T-helper 2 cell treated with Interferon-gamma antibody and Interleukin-4, amounts not matched to agents 5 μg/mL and 100 μg/mL, for 36 hours (primary cell): ENCODE data around the gene PLCB3.

Experiments
- DNase-seq: peaks from one replicate; pipeline ENCODE4 v3.0.0; 2021; ENCODE audit warnings: low spot score
- H3K27ac Mint-ChIP-seq: one replicate; pipeline ENCODE4 v1.8.0; 2021; ENCODE audit warnings: mild to moderate bottlenecking, mixed read lengths
- H3K27me3 Mint-ChIP-seq: one replicate; pipeline ENCODE4 v1.8.0; 2021; ENCODE audit warnings: low read depth, mixed read lengths
- H3K36me3 Mint-ChIP-seq: one replicate; pipeline ENCODE4 v1.8.0; 2021; ENCODE audit warnings: low read depth, mixed read lengths
- H3K4me1 Mint-ChIP-seq: one replicate; pipeline ENCODE4 v1.8.0; 2021; ENCODE audit warnings: low read depth, mixed read lengths
- H3K4me3 Mint-ChIP-seq: one replicate; pipeline ENCODE4 v1.8.0; 2022; ENCODE audit warnings: mild to moderate bottlenecking, moderate library complexity, mixed read lengths
- H3K9me3 Mint-ChIP-seq: one replicate; pipeline ENCODE4 v1.8.0; 2021; ENCODE audit warnings: mixed read lengths

Gene PLCB3

DNA sequence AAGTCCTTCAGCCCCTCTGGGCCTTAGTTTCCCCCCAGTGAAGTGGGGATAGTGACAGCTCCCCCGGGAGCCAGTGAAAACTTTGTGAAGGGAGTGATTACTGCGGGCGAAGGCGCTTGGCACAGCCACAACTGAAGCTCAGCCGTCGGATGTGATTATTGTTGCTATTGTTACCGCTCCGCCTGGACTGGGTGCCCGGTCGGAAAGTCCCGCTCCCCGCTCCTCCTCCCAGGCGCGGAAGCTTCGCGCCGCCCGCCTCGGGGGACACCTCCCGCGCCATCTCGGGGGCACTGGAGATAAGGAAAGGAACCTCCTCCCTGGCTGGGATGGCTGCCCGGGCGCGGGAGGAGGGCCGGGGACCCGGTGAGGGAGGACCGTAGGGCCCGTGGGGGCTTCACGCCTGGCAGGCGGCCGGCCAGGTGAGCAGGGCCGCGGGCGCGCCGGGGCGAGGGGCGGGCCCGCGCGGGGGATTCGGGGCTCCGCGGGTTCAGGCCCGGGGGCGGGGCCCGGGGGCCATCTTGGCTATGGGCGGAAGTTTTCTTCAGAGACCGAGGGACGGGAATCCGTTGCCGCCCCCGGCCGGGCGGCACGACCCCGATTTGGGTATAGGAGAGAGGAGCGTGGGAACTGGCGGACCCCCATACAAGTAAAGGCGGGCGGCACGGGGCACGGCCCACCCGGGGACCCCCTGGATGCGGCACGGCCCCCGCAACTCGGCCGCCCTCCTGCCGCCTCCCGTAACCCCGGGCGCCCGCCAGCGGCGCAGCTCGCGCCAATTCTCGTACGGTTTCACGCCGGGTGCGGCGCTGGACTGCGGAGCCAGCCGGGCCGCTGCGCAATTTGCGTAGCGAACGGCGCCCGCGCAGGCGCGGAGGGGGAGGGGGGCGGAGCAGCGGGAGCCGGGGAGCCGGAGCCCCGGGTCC, 33.9 kb downstream of the PLCB3 start, which contains the start of gene GPR137:
Gene GPR137, plus strand, starts transcription at position 887 of the 923 bp plus-strand sequence. CDS start 677 bp downstream, outside the sequence.
- peak; percentile 90 for DNase-seq
- Mint-ChIP-seq H3K36me3 (peaks cover 6% of the 10 kb centered on the region), H3K4me1 (peaks cover 15% of the 10 kb centered on the region), H3K9me3 (no peaks in the 10 kb centered on the region), H3K4me3 (peak within 1 kb of the TSS; percentile 89), H3K27ac (peak within 1 kb of the TSS; percentile 91), H3K27me3 (peaks cover 6% of the 10 kb centered on the region)

DNA sequence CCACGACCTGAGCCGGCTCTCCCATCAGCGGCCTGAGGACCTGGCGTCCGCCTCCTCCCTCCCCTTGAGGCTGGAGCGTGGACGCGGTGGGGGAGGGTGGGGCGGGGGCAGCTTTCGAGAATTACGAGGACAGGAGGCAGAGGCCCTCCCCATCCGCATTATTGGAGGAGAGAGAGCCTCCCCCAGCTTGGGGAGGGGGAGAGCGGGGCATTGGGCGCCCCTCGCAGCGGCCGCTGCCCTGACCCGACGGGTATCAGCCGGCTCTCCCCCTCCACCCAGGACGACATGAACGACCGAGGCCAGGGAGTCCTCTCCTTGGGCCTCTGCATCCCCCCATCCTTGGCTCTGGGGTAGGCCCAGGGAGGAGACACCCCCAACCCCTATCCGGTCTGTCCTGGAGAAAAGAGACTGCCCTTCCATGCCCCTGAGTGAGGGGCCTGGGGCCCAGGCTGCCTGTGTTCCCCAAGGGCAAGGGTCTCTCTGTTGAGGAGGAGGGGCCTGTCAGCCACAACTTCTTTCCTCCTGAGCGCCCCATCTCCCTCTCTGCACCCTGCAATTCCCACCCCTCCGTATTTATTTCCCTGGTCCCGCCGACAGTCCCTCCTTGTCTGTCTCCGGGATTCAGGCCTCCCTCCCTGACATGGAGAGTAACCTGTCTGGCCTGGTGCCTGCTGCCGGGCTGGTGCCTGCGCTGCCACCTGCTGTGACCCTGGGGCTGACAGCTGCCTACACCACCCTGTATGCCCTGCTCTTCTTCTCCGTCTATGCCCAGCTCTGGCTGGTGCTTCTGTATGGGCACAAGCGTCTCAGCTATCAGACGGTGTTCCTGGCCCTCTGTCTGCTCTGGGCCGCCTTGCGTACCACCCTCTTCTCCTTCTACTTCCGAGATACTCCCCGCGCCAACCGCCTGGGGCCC, 34.8 kb downstream of the PLCB3 start:
- H3K4me1 Mint-ChIP-seq = peaks cover 15% of the 10 kb centered on the region
- H3K9me3 Mint-ChIP-seq = no peaks in the 10 kb centered on the region
- H3K4me3 Mint-ChIP-seq = peak overlapping the region; percentile 89
- peaks cover 16% of the 10 kb centered on the region for H3K27me3 Mint-ChIP-seq
- H3K36me3 Mint-ChIP-seq = peaks cover 5% of the 10 kb centered on the region
- peak overlapping the region; percentile 86 for H3K27ac Mint-ChIP-seq
- DNase-seq = no peak

DNA sequence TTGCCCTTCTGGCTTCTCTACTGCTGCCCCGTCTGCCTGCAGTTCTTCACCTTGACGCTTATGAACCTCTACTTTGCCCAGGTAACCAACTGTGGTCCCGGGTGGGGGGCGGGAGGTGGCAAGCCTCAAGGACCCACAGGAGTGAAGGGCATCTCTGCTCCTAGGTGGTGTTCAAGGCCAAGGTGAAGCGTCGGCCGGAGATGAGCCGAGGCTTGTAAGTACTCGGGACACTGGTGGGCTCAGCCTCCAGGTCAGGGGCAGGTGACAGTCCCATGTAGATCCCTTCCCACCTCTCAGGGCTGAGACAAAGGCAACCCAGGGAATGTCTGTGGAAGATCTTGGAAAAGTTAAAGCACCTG, 35.5 kb downstream of the PLCB3 start:
- Mint-ChIP-seq H3K36me3 (peaks cover 2% of the 10 kb centered on the region), H3K4me1 (peaks cover 15% of the 10 kb centered on the region), H3K4me3 (peak overlapping the region; percentile 89), H3K9me3 (no peaks in the 10 kb centered on the region), H3K27ac (peak overlapping the region; percentile 86), H3K27me3 (peaks cover 16% of the 10 kb centered on the region)
- no peak for DNase-seq

DNA sequence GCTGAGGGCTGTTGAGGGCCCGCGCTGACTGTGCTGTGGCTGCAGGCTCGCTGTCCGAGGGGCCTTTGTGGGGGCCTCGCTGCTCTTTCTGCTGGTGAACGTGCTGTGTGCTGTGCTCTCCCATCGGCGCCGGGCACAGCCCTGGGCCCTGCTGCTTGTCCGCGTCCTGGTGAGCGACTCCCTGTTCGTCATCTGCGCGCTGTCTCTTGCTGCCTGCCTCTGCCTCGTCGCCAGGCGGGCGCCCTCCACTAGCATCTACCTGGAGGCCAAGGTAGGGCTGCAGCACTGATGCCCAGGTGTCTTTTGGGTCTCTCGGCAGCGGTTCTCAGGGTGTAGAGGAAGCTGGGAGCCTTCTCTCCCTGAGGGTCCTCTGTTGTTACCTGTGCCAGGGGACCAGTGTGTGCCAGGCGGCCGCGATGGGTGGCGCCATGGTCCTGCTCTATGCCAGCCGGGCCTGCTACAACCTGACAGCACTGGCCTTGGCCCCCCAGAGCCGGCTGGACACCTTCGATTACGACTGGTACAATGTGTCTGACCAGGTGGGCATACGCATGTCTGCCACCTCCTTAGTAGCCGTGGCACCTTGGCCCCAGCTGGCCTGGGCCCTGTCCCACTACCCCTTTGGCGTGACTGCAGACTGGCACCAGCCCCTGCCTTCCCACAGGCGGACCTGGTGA, 36.5 kb downstream of the PLCB3 start:
- no peak overlapping the region for H3K27ac Mint-ChIP-seq
- no peaks in the 10 kb centered on the region for H3K9me3 Mint-ChIP-seq
- H3K36me3 Mint-ChIP-seq = no peaks in the 10 kb centered on the region
- DNase-seq = no peak
- no peak overlapping the region for H3K4me3 Mint-ChIP-seq
- H3K27me3 Mint-ChIP-seq = peaks cover 19% of the 10 kb centered on the region
- peaks cover 15% of the 10 kb centered on the region for H3K4me1 Mint-ChIP-seq

DNA sequence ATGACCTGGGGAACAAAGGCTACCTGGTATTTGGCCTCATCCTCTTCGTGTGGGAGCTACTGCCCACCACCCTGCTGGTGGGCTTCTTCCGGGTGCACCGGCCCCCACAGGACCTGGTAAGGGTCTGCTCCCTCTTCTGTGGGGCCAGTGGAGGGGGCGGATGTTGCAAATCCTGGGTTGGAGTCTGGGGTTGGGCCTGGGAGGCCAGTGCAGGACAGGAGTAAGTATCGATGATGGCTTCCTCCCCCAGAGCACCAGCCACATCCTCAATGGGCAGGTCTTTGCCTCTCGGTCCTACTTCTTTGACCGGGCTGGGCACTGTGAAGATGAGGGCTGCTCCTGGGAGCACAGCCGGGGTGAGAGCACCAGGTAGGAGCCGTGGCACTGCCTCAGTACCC, 37.0 kb downstream of the PLCB3 start:
- Mint-ChIP-seq H3K27me3 (peaks cover 24% of the 10 kb centered on the region), H3K9me3 (no peaks in the 10 kb centered on the region), H3K4me1 (peaks cover 12% of the 10 kb centered on the region), H3K4me3 (no peak overlapping the region), H3K36me3 (no peaks in the 10 kb centered on the region), H3K27ac (no peak overlapping the region)
- no peak for DNase-seq

DNA sequence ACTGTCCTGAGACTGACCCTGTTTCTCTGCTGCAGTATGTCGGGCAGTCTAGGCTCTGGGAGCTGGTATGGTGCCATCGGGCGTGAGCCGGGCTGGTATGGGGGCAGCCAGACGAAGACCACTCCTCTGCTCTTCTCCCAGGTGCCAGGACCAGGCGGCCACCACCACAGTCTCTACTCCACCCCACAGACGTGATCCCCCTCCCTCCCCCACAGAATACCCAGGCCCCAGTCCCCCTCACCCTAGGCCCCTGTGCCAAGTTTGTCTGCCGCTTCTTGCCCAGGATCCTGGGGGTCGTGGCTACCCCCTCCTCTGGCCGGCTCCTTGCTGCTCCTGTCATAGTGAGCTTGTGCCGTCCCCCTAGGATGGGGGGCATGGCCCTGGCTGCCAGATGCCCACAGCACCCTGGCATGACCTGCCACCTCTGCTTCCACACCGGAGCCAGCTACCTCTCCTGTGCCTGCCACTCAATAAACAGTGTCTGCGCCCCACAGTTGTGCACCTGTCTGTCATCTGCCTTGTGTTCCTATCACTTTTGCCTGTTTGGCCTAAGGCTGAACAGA, 37.8 kb downstream of the PLCB3 start:
- Mint-ChIP-seq H3K36me3 (no peaks in the 10 kb centered on the region), H3K27ac (no peak overlapping the region), H3K4me3 (no peak overlapping the region), H3K27me3 (peaks cover 32% of the 10 kb centered on the region), H3K4me1 (peaks cover 10% of the 10 kb centered on the region), H3K9me3 (no peaks in the 10 kb centered on the region)
- DNase-seq = no peak

DNA sequence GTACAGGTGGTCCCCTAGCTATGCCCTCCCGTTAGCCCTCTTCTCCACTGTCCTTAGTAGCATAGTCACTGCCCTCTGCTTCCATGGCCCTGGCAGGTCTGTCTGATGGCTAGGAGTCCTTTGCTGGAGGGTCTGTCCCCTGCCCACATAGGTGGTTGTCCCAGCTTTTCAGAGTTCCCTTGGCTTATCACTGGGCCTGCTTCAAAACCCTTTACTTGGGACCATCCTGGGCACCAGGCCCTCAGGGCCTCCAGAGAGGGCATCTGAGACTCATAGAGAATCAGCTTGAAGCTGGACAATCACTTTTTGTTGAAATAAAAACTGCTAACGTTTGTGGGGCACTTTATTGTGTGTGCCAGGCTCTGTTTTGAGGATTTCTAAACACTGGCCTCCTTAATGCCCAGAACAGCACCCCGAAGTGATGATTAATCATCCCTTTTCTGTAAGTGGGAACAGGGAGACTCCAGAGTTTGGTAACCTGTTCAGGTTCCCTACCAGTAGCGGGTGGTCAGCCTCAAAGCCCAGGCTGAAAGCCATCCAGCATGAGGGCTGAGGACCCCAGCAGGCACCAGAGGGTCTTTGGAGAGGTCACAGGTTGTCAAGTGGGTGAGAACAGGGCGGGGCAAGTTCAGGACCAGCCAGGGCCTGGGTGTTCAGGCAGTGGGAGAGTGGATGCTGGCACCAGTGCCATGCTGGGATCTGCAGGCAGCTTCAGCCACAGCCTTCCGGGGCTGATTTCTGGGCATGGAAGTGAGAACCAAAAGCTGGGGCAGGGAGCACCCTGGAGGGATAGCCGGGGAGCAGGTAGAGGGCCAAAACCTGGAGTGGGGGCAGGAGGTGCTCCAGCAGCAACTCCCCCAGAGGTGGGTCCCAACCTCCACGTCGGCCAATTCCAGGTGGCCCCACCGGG, 39.3 kb downstream of the PLCB3 start:
- DNase-seq = no peak
- no peaks in the 10 kb centered on the region for H3K36me3 Mint-ChIP-seq
- peaks cover 10% of the 10 kb centered on the region for H3K4me1 Mint-ChIP-seq
- peaks cover 47% of the 10 kb centered on the region for H3K27me3 Mint-ChIP-seq
- no peak overlapping the region for H3K27ac Mint-ChIP-seq
- no peaks in the 10 kb centered on the region for H3K9me3 Mint-ChIP-seq
- H3K4me3 Mint-ChIP-seq = peak overlapping the region; percentile 79

DNA sequence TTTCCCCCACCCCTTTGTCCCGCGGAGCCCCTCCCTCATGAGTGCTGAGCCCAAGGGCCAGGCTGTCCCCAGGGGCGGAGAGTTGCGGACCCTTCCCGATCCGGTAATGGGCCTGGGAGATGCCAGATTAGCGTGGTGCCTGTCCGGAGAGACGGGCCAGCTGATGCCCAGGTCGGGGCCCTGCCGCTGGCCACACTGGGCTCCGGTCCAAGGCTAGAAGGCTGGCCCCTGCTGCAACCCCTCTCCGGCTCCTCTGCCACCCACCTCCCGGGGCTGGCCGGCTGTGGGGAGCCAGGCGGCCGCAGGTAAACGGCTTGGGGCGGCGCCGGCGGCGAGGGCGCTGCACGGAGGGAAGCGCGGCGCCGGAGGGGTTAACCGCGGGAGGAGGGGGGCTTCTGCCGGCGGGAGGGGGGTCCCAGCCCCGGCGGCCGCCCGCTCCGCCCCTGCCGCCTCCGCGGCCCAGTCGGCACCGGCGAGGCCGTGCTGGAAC, 40.0 kb downstream of the PLCB3 start, which contains the start of gene KCNK4:
Gene KCNK4, plus strand, starts transcription at position 41 of the 490 bp plus-strand sequence. CDS start 1,717 bp downstream, outside the sequence.
- Mint-ChIP-seq H3K4me3 (peak within 1 kb of the TSS; percentile 79), H3K36me3 (no peaks in the 10 kb centered on the region), H3K4me1 (peaks cover 8% of the 10 kb centered on the region), H3K27me3 (peaks cover 54% of the 10 kb centered on the region), H3K27ac (no peak within 1 kb of the TSS), H3K9me3 (no peaks in the 10 kb centered on the region)
- no peak for DNase-seq

DNA sequence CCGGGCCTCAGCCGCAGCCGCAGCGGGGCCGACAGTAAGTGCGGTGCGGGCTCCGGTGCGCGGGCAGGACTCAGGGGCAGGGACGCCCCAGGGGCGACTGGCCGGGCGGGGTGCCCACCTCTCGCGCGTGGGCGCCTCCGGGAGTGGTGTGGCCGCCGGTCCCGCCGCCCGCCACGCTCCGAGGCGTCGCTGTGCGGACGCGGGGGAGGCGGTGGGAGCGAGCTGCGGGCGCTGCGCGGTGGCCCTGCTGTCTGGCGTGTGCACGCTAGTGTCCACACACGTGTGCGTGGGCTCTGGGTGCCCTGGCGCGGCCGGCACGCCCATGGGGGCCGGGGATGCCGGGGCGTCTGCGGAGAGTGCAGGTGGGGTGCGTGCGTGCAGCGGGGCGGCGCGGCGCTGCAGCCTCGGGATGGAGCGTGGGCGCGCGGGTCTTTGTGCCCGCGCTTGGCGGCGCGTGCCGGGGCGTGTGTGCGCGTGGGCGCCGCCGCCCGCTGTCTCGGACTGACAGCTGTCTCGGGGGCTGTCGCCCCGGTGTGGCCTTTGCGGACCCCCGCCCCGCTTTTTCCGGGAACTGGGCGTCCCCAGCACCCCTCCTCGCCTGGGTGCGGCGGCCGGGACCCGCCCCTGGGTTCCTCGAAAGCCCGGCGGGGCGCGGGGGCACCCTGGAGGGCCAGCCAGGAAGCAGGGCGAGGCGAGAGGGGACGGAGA, 40.6 kb downstream of the PLCB3 start:
- Mint-ChIP-seq H3K9me3 (no peaks in the 10 kb centered on the region), H3K36me3 (no peaks in the 10 kb centered on the region), H3K27ac (no peak overlapping the region), H3K27me3 (peaks cover 60% of the 10 kb centered on the region), H3K4me1 (peaks cover 2% of the 10 kb centered on the region), H3K4me3 (no peak overlapping the region)
- no peak for DNase-seq

DNA sequence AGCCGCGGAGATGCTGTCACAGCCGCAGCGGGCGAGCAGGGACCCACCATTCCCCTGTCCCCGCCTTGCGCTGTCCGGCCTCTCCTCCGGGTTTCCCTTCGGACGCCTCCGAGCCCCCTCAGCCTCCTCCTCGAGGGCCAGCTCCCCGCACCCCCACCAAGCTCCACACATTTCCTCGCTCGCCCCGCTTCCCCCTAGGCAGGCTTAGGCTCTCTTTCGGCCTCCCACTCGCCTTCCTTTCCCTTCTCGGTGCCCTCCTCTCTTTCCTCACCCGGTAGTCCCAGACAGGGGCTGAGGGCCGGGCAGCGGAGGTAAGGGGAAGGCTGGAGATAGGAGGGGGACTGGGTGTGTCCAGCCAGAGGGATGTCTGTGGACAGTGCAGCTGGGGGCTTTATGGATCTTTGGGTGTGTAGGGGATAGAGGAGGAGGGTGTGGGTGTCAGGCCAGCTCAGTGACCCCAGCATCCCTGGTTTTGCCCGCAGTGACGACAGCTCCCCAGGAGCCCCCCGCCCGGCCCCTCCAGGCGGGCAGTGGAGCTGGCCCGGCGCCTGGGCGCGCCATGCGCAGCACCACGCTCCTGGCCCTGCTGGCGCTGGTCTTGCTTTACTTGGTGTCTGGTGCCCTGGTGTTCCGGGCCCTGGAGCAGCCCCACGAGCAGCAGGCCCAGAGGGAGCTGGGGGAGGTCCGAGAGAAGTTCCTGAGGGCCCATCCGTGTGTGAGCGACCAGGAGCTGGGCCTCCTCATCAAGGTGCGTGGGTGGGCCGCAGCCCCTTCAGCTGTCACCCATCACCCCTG, 41.3 kb downstream of the PLCB3 start:
- peak overlapping the region; percentile 26 for H3K27ac Mint-ChIP-seq
- peaks cover 67% of the 10 kb centered on the region for H3K27me3 Mint-ChIP-seq
- no peaks in the 10 kb centered on the region for H3K9me3 Mint-ChIP-seq
- H3K4me1 Mint-ChIP-seq = peaks cover 4% of the 10 kb centered on the region
- H3K36me3 Mint-ChIP-seq = no peaks in the 10 kb centered on the region
- no peak for DNase-seq
- H3K4me3 Mint-ChIP-seq = peak overlapping the region; percentile 47

DNA sequence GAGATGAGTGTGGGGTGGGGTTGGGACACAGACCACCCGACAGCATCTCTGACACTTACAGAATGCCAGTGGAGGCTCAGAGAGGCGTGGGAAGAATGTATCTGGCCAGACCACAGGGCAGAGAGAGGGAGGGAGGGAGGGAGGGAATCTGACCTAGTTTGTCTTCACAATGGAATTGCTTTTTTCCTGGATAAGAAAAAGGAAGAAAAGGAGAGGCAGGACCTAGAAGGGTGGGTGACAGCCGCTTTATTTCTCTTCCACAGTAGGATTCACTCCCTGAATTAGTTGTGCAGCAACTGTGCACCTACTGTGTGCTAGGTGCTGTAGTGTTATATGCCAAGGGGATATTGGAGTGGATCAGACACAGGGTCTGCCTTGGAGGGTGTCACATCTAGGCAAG, 43.4 kb downstream of the PLCB3 start:
- Mint-ChIP-seq H3K9me3 (no peaks in the 10 kb centered on the region), H3K4me3 (no peak overlapping the region), H3K4me1 (peaks cover 7% of the 10 kb centered on the region), H3K27ac (no peak overlapping the region), H3K27me3 (peaks cover 80% of the 10 kb centered on the region), H3K36me3 (no peaks in the 10 kb centered on the region)
- DNase-seq = no peak
